Stimulated activated CD4-positive, alpha-beta T cell treated with anti-CD3 and anti-CD28 coated beads, Interleukin-2, amount 100 ng/mL, for 48 hours (primary cell): Measurements from ENCODE around the gene SOWAHD.
"Not testable (repeated sequence)": the region's sequence is repeated elsewhere in the genome, so short reads cannot be mapped to it uniquely, and the experiment has no call there.

Source experiments
- DNase-seq, 2 donors: peaks; one replicate each; pipeline ENCODE4 v3.0.0-alpha.2; 2020

The SOWAHD gene

GRCh38 chrX:119759248-119759766, 919 bp downstream of the SOWAHD start:
- no peak for DNase-seq

GRCh38 chrX:119760026-119760877, 1.9 kb downstream of the SOWAHD start:
- DNase-seq = no peak

- no peak for DNase-seq
Measured at GRCh38 chrX:119762718-119763117, 4.3 kb downstream of the SOWAHD start.

GRCh38 chrX:119763181-119763580, 4.8 kb downstream of the SOWAHD start:
- DNase-seq = no peak

GRCh38 chrX:119763836-119764387, 5.5 kb downstream of the SOWAHD start:
- no peak for DNase-seq

- DNase-seq = not testable (repeated sequence)
Measured at GRCh38 chrX:119768436-119768835, 10.0 kb downstream of the SOWAHD start.

GRCh38 chrX:119769388-119769787, 11.0 kb downstream of the SOWAHD start:
- DNase-seq = not testable (repeated sequence)

- no peak for DNase-seq
Measured at GRCh38 chrX:119775517-119776238, 17.3 kb downstream of the SOWAHD start.

GRCh38 chrX:119778829-119779228, 20.4 kb downstream of the SOWAHD start:
- no peak for DNase-seq

- DNase-seq = no peak
Measured at GRCh38 chrX:119783026-119783425, 24.6 kb downstream of the SOWAHD start.

GRCh38 chrX:119784747-119785446, 26.5 kb downstream of the SOWAHD start:
- peak; percentile 28 to 54 for DNase-seq

GRCh38 chrX:119790977-119791436, 32.6 kb downstream of the SOWAHD start:
- DNase-seq = peak; percentile 18 to 19

- DNase-seq = peak; percentile 55 to 67
Measured at GRCh38 chrX:119791437-119792231, 33.2 kb downstream of the SOWAHD start, which contains the start of gene RPL39. RPL39 (minus strand) TSS chrX:119791630; CDS start chrX:119791576, 54 bp downstream.

- DNase-seq = no peak
Measured at GRCh38 chrX:119801253-119802221, 43.1 kb downstream of the SOWAHD start.

GRCh38 chrX:119802546-119802945, 44.2 kb downstream of the SOWAHD start:
- DNase-seq = no peak

GRCh38 chrX:119808461-119808860, 50.1 kb downstream of the SOWAHD start:
- not testable (repeated sequence) for DNase-seq

GRCh38 chrX:119809185-119809666, 50.8 kb downstream of the SOWAHD start:
- no peak for DNase-seq
